Upper lobe of right lung (tissue), 1 donor: Measurements from ENCODE around the gene DLG2. TPM values are rescaled to one million over a fixed set of nuclear protein-coding genes. Genes with fewer than 3 reads are reported as not detected.

ENCODE experiments used
- ATAC-seq: fragments of 200-7000 bp; cut with Tn5 transposase; one replicate; pipeline ENCODE4 v1.9.1; 2020; ENCODE audit warnings: mild to moderate bottlenecking, moderate library complexity
- DNase-seq: peaks from one replicate; pipeline ENCODE4 v3.0.0-alpha.2; 2020
- H3K27ac ChIP-seq: fragments of 200-600 bp; one replicate; pipeline ENCODE4 v1.8.0; 2022
- H3K27me3 ChIP-seq: fragments of 200-600 bp; one replicate; pipeline ENCODE4 v1.8.0; 2022; ENCODE audit warnings: mild to moderate bottlenecking
- H3K36me3 ChIP-seq: fragments of 200-600 bp; one replicate; pipeline ENCODE4 v1.8.0; 2022
- H3K4me1 ChIP-seq: fragments of 200-600 bp; one replicate; pipeline ENCODE4 v1.8.0; 2022
- H3K4me3 ChIP-seq: fragments of 200-600 bp; one replicate; pipeline ENCODE4 v1.8.0; 2022; ENCODE audit warnings: mild to moderate bottlenecking
- H3K9me3 ChIP-seq: fragments of 200-600 bp; one replicate; pipeline ENCODE4 v1.8.0; 2022
- intact Hi-C: fragments of 100-400 bp; cut with DNase I; formaldehyde crosslinking; loops from one replicate; pipeline ENCODE4 v1.11.0; 2022
- total RNA-seq: library from RNA; stranded (reverse); fragmentation: NEBNext Ultra II Directional; extraction: Animal tissue kit (Norgen Biotek cat#: 25700); gene quantifications from one replicate; pipeline ENCODE4 v1.2.1, GENCODE V29; 2021
- TF ChIP-seq, protein P1 (sequence below): fragments of 200-600 bp; IDR thresholded peaks from one replicate; pipeline ENCODE4 v1.8.0; 2022; ENCODE audit warnings: antibody characterized with exemption
- donor health status: DM: no; HTN: yes; CAD: no; lungs with severe emphysema.

Gene DLG2
- total RNA-seq, 1 donor from 2014 or later = 9.7 TPM

DNA sequence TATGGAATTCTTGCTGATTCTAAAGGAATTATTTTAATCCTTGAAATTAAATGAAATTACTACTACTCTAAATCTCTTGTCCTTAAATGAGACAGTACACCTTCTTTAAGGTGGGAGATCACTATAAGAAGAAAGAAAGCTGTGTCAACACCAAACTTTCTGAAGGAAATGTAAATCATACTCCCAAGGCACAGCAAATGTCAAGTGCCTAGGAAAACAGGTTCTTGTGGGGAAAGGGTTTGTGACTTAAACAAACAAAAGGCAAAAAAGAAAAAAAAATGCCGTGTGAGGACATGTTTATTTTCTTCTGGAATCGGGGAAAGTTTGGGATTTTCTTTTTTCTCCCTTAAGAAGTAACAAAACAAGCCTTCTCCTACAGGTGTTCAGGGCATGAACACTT is 745.1 kb downstream of the DLG2 start:
- TF ChIP-seq, protein P1, sequence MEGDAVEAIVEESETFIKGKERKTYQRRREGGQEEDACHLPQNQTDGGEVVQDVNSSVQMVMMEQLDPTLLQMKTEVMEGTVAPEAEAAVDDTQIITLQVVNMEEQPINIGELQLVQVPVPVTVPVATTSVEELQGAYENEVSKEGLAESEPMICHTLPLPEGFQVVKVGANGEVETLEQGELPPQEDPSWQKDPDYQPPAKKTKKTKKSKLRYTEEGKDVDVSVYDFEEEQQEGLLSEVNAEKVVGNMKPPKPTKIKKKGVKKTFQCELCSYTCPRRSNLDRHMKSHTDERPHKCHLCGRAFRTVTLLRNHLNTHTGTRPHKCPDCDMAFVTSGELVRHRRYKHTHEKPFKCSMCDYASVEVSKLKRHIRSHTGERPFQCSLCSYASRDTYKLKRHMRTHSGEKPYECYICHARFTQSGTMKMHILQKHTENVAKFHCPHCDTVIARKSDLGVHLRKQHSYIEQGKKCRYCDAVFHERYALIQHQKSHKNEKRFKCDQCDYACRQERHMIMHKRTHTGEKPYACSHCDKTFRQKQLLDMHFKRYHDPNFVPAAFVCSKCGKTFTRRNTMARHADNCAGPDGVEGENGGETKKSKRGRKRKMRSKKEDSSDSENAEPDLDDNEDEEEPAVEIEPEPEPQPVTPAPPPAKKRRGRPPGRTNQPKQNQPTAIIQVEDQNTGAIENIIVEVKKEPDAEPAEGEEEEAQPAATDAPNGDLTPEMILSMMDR = no peak
- H3K27me3 ChIP-seq = no peaks in the 10 kb centered on the region
- H3K4me3 ChIP-seq = no peak overlapping the region
- H3K36me3 ChIP-seq = no peaks in the 10 kb centered on the region
- H3K9me3 ChIP-seq = no peaks in the 10 kb centered on the region
- intact Hi-C loops = no loop called here
- no peak for DNase-seq
- no peak for ATAC-seq
- no peak overlapping the region for H3K27ac ChIP-seq
- no peaks in the 10 kb centered on the region for H3K4me1 ChIP-seq

DNA sequence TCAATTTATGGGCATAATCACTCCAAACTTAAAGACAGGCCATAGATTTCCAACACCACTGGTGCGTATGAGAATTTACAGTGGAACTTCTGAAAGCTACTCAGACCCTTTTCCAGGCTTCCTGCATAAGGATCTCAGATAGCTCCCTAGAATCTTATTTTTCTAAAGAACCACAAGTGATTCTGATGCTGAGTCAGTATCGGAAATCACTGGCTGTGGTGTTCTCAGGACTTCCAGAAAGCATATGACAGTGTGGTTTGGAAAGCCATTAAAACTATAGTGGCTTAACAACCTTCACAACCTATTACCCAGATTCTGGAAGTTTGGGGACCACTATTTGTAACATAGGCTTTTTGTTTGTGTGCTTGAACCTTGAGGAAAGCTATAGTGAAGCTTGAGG is 756.0 kb downstream of the DLG2 start:
- no peak for ATAC-seq
- DNase-seq = no peak
- H3K36me3 ChIP-seq = no peaks in the 10 kb centered on the region
- TF ChIP-seq, protein P1 = no peak
- no peaks in the 10 kb centered on the region for H3K9me3 ChIP-seq
- H3K27me3 ChIP-seq = no peaks in the 10 kb centered on the region
- no peak overlapping the region for H3K27ac ChIP-seq
- H3K4me1 ChIP-seq = no peaks in the 10 kb centered on the region
- intact Hi-C loops = no loop called here
- no peak overlapping the region for H3K4me3 ChIP-seq

DNA sequence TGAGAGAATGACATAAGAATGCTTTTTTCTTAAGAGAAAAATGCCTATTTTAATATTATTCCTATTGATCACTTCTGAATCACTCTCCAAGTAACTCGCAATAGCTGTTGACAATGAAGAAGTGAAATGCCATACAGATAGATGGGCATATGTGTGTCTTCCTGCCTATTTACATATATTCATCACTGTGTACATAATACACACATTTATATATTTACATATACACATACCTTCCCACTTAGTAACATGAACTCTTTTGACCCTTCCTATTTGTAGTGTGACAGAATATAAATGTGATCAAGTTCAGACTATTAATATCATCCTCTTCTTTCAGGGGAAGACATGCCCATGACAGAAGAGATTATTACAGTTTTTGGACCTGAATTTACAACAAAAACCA is 756.7 kb downstream of the DLG2 start:
- no peak overlapping the region for H3K27ac ChIP-seq
- H3K9me3 ChIP-seq = no peaks in the 10 kb centered on the region
- no peaks in the 10 kb centered on the region for H3K27me3 ChIP-seq
- no peaks in the 10 kb centered on the region for H3K4me1 ChIP-seq
- no peak for ATAC-seq
- TF ChIP-seq, protein P1 = no peak
- DNase-seq = no peak
- no peaks in the 10 kb centered on the region for H3K36me3 ChIP-seq
- intact Hi-C loops = no loop called here
- no peak overlapping the region for H3K4me3 ChIP-seq

DNA sequence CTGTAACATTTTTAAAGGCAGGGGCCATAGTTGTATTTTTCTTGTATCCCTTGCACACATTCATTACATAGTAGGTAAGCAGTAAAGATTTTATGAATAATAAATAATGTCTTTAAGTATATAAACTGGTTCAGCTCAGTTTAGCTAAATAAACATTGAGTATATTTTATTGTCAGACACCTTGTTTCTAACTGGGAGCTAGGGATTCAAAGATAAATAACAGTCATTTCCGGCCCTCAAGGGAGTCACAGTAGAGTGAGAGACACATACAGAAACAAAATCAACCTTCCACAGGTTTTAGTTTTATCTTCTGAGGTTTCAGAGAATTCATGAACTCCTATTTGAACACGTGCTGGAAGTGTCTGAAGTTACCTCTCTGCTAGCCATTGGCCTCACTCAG is 760.2 kb downstream of the DLG2 start:
- no peak for ATAC-seq
- Histone ChIP-seq H3K27me3 (no peaks in the 10 kb centered on the region), H3K36me3 (no peaks in the 10 kb centered on the region), H3K4me1 (no peaks in the 10 kb centered on the region), H3K27ac (no peak overlapping the region), H3K9me3 (no peaks in the 10 kb centered on the region), H3K4me3 (no peak overlapping the region)
- TF ChIP-seq, protein P1 = no peak
- no peak for DNase-seq
- intact Hi-C loops = no loop called here

DNA sequence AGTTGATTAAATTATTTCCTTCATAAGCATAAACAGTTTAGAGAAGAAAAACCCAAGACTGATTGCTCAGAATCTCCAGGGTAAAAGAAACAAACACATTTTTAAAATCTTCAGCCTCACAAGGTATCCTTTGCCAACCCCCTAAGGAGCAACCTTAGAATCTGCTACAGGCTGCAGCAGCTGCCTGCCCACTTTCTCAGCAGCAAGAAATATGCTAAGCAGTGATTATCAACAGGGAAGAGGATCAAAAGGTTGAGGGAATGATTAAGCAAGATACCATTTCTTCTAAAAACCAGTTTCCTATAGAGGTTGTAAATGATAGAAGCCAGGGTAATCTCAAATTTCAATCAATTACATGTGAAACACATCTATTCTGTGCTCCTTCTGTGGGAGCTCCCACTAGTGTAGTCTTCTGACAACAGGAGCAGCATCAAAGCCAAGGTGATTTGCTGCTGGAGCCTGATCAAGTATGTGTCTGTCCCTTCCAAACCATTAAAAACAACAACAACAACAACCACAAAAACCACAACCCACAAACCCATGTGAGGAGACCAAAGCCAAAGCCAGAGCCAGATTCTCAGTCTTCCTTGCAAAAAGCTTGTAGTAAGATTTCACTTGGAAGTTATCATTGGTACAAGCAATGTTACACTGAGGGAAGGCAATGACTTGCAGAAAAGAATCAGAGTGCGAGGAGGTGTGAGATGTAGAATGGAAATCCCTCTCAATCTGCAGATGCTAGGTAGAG is 761.2 kb downstream of the DLG2 start:
- TF ChIP-seq, protein P1 = no peak
- Histone ChIP-seq H3K36me3 (no peaks in the 10 kb centered on the region), H3K27me3 (no peaks in the 10 kb centered on the region), H3K4me3 (no peak overlapping the region), H3K4me1 (no peaks in the 10 kb centered on the region), H3K9me3 (no peaks in the 10 kb centered on the region), H3K27ac (no peak overlapping the region)
- DNase-seq = no peak
- no peak for ATAC-seq
- intact Hi-C loops = no loop called here

DNA sequence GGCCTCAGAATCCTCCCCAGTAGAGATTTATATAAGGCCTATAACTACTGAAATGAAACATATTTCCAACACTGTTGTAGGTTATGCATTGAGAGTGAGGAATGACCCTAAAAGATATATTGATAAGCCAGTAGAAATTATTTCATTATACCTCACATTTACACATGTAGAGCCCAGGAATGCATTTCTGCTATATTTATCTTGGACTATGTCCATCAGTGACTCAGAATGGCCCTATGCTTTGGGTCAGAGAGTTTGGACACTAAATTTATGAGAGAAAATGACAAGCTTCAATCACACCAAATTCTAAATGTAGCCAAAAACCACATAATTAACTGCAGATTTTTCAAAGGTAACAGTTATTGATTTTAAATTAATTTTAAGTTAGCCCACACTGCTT is 761.9 kb downstream of the DLG2 start:
- Histone ChIP-seq H3K9me3 (no peaks in the 10 kb centered on the region), H3K4me1 (no peaks in the 10 kb centered on the region), H3K27ac (no peak overlapping the region), H3K36me3 (no peaks in the 10 kb centered on the region), H3K27me3 (no peaks in the 10 kb centered on the region), H3K4me3 (no peak overlapping the region)
- ATAC-seq (no peak), DNase-seq (no peak)
- intact Hi-C loops = no loop called here
- TF ChIP-seq, protein P1 = no peak
